HCT116 (cell line): Measurements from ENCODE around the gene OFD1. TPM values are rescaled to one million over a fixed set of nuclear protein-coding genes. Genes with fewer than 3 reads are reported as not detected.

Experiments used
- ATAC-seq: fragments of 200-7000 bp; cut with Tn5 transposase; 2 replicates; pipeline ENCODE4 v1.9.1; 2020; ENCODE audit warnings: mild to moderate bottlenecking, moderate library complexity
- BruUV-seq: library from RNA; stranded (reverse); fragments of 400-500 nt; replicated peaks from 2 replicates; lab custom pipeline; 2021; lab: Mats Ljungman, UMichigan
- CTCF ChIA-PET: fragments of 300-600 bp; sonication (Branson Sonifier 250); formaldehyde crosslinking; loops from one replicate; lab custom pipeline; 2021; ENCODE audit warnings: antibody characterized with exemption; lab: Charles Lee
- POLR2A ChIA-PET: fragments of 300-600, 350-600 bp; sonication (Branson Sonifier 250); formaldehyde crosslinking; loops from one replicate; lab custom pipeline; 2021; ENCODE audit warnings: antibody characterized with exemption; lab: Charles Lee
- RAD21 ChIA-PET, 2 experiments: fragments of 300-600 bp; sonication (Branson Sonifier 250); formaldehyde crosslinking; loops; one replicate each; lab custom pipeline; 2023; ENCODE audit warnings: low total read pairs in 2 of 2; ENCODE audit not compliant: uncharacterized antibody in 2 of 2, unreplicated experiment in 2 of 2, low non-redundant PET in 1 of 2; lab: Charles Lee
- DNase-seq: peaks from one replicate; pipeline ENCODE4 v3.0.0-alpha.2; 2010; ENCODE audit warnings: low read depth, low spot score
- H2AFZ ChIP-seq: fragments of 200-600 bp; shearing (Covaris generic), sonication (generic); 2 replicates; pipeline ENCODE4 v1.6.1; 2017; ENCODE audit warnings: low read depth, mixed run types, mixed read lengths, antibody characterized with exemption, low read length; ENCODE audit not compliant: poor library complexity, severe bottlenecking
- H3K27ac ChIP-seq: 2 replicates; pipeline ENCODE4 v1.5.1; 2012; ENCODE audit warnings: low read depth, low read length
- H3K27me3 ChIP-seq: fragments of 200-600 bp; sonication (generic); 2 replicates; pipeline ENCODE4 v1.6.1; 2016; ENCODE audit warnings: mixed run types, low read length, mixed read lengths; ENCODE audit not compliant: insufficient read depth
- H3K36me3 ChIP-seq, 2 experiments: fragments of 200-500 bp in 1 of 2; fragments of 200-600 bp in 1 of 2; sonication (Bioruptor generic) in 1 of 2; sonication (generic) in 1 of 2; 2 replicates each; pipeline versions ENCODE4 v1.5.1 to v1.6.1; 2014 to 2016; ENCODE audit warnings: low read length in 2 of 2, inconsistent platforms in 1 of 2, mixed read lengths in 1 of 2, mixed run types in 1 of 2; ENCODE audit not compliant: insufficient read depth in 2 of 2, control insufficient read depth in 1 of 2
- H3K4me1 ChIP-seq, 2 experiments: fragments of 200-600 bp in 1 of 2; sonication (generic) in 1 of 2; 2 replicates each; pipeline versions ENCODE4 v1.5.1 to v1.6.1; 2012 to 2017; ENCODE audit warnings: low read length in 2 of 2, inconsistent platforms in 1 of 2, mild to moderate bottlenecking in 1 of 2, mixed read lengths in 1 of 2, mixed run types in 1 of 2, moderate library complexity in 1 of 2; ENCODE audit not compliant: insufficient read depth in 2 of 2, control insufficient read depth in 1 of 2
- H3K4me2 ChIP-seq: fragments of 200-600 bp; sonication (generic); 2 replicates; pipeline ENCODE4 v1.6.1; 2017; ENCODE audit warnings: mixed run types, low read length, mixed read lengths
- H3K4me3 ChIP-seq, 2 experiments: fragments of 200-600 bp in 1 of 2; sonication (generic) in 1 of 2; replicated peaks in 1 of 2; 2 replicates each; pipeline ENCODE4 v1.5.1; 2011 to 2016; ENCODE audit warnings: low read length in 2 of 2, control low read depth in 1 of 2, low read depth in 1 of 2, mild to moderate bottlenecking in 1 of 2, mixed read lengths in 1 of 2, mixed run types in 1 of 2
- H3K79me2 ChIP-seq: fragments of 200-600 bp; sonication (generic); 2 replicates; pipeline ENCODE4 v1.6.1; 2017; ENCODE audit warnings: mild to moderate bottlenecking, mixed run types, low read length, moderate library complexity, mixed read lengths; ENCODE audit not compliant: insufficient read depth
- H3K9ac ChIP-seq: fragments of 200-600 bp; sonication (generic); 2 replicates; pipeline ENCODE4 v1.6.1; 2016; ENCODE audit warnings: low read length, mixed read lengths
- H3K9me2 ChIP-seq: fragments of 200-600 bp; sonication (generic), shearing (Covaris generic); 2 replicates; pipeline ENCODE4 v1.6.1; 2017; ENCODE audit warnings: mixed run types, mild to moderate bottlenecking, moderate library complexity; ENCODE audit not compliant: insufficient read depth
- H3K9me3 ChIP-seq, 2 experiments: fragments of 200-500 bp in 1 of 2; fragments of 200-600 bp in 1 of 2; sonication (Bioruptor generic) in 1 of 2; sonication (generic) in 1 of 2; 2 replicates each; pipeline ENCODE4 v1.6.1; 2014 to 2017; ENCODE audit warnings: low read length in 2 of 2, mixed read lengths in 2 of 2, inconsistent platforms in 1 of 2, low read depth in 1 of 2, mild to moderate bottlenecking in 1 of 2, mixed run types in 1 of 2, moderate library complexity in 1 of 2; ENCODE audit not compliant: control insufficient read depth in 1 of 2, insufficient read depth in 1 of 2
- H4K20me1 ChIP-seq: fragments of 200-600 bp; sonication (generic), shearing (Covaris generic); 2 replicates; pipeline ENCODE4 v1.6.1; 2017; ENCODE audit warnings: mixed run types, mild to moderate bottlenecking, moderate library complexity; ENCODE audit not compliant: insufficient read depth
- CBX3 ChIP-seq: IDR thresholded peaks from 2 replicates; pipeline ENCODE4 v1.6.1; 2012; ENCODE audit warnings: low read depth
- CEBPB ChIP-seq: IDR thresholded peaks from 2 replicates; pipeline ENCODE4 v1.6.1; 2012; ENCODE audit warnings: low read depth
- ELF1 ChIP-seq: IDR thresholded peaks from 2 replicates; pipeline ENCODE4 v1.6.1; 2012; ENCODE audit warnings: low read depth, borderline replicate concordance
- EZH2phosphoT487 ChIP-seq: fragments of 200-600 bp; IDR thresholded peaks from 2 replicates; pipeline ENCODE4 v1.6.1; 2018; ENCODE audit warnings: antibody characterized with exemption, borderline replicate concordance
- JUND ChIP-seq: IDR thresholded peaks from 2 replicates; pipeline ENCODE4 v1.6.1; 2012
- POLR2A ChIP-seq: IDR thresholded peaks from 2 replicates; pipeline ENCODE4 v1.7.0; 2011; ENCODE audit warnings: borderline replicate concordance; ENCODE audit not compliant: insufficient read depth, insufficient read length; ENCODE audit errors: extremely low read depth
- POLR2AphosphoS5 ChIP-seq: IDR thresholded peaks from 2 replicates; pipeline ENCODE4 v1.6.1; 2011; ENCODE audit warnings: mild to moderate bottlenecking, low read depth, low read length, moderate library complexity
- RAD21 ChIP-seq: IDR thresholded peaks from 2 replicates; pipeline ENCODE4 v1.6.1; 2012; ENCODE audit warnings: low read depth, mild to moderate bottlenecking
- SIN3A ChIP-seq: IDR thresholded peaks from 2 replicates; pipeline ENCODE4 v1.6.1; 2012; ENCODE audit warnings: low read depth
- ZFX ChIP-seq: fragments of 450-650 bp; IDR thresholded peaks from 2 replicates; pipeline ENCODE4 v1.6.1; 2017
- ZNF274 ChIP-seq: fragments of 200-500 bp; sonication (Bioruptor generic); IDR thresholded peaks from 2 replicates; pipeline ENCODE4 v1.6.1; 2014; ENCODE audit warnings: mild to moderate bottlenecking, low read depth, low read length, inconsistent platforms
- intact Hi-C: fragments of 100-400 bp; cut with micrococcal nuclease; formaldehyde crosslinking; loops from 2 replicates; pipeline ENCODE4 v1.10.0; 2022
- total RNA-seq: library from RNA; stranded (reverse); gene quantifications from one replicate; pipeline ENCODE4 v1.2.1, GENCODE V29; 2021; ENCODE audit not compliant: unreplicated experiment
- TF ChIP-seq, protein P1 (sequence below): IDR thresholded peaks from 2 replicates; pipeline ENCODE4 v1.6.1; 2012
- TF ChIP-seq, protein P2 (sequence below): IDR thresholded peaks from 2 replicates; pipeline ENCODE4 v1.6.1; 2012
- TF ChIP-seq, protein P3 (sequence below): IDR thresholded peaks from 2 replicates; pipeline ENCODE4 v1.6.1; 2012; ENCODE audit warnings: low read depth
- TF ChIP-seq, protein P4 (sequence below), 3 experiments: fragments of 200-600 bp in 1 of 3; sonication (generic) in 1 of 3; IDR thresholded peaks in 2 of 3; conservative IDR thresholded peaks in 1 of 3; 2 replicates each; pipeline ENCODE4 v1.5.1; 2012 to 2017; ENCODE audit warnings: low read depth in 2 of 3, low read length in 2 of 3, antibody characterized with exemption in 1 of 3, borderline replicate concordance in 1 of 3, control low read depth in 1 of 3, mild to moderate bottlenecking in 1 of 3, mixed read lengths in 1 of 3, mixed run types in 1 of 3, moderate library complexity in 1 of 3; ENCODE audit not compliant: insufficient read depth in 1 of 3

OFD1 gene
- total RNA-seq, 1 experiment from 2014 or later: 18.0 TPM

DNA sequence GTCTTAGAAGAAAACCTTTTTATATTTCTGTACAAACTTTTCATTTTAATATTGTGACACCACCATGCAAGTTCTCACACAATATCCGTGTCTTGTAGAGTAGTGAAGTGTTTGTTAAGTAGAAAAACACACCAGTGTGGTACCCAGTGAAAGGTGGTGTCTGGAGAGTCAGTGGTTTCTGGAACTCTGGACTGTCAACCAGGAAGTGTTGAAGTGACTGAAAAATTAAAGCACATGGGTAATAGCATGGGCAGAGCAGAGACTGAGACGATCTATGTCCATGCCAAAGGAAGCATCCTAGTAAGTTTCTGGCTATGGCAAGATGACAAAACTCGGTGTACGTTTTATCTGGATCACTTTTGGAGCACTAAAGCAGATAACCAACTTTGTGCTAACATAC is 23.4 kb upstream of the OFD1 start:
- no peaks in the 10 kb centered on the region for H3K4me1 ChIP-seq
- TF ChIP-seq, protein P1, sequence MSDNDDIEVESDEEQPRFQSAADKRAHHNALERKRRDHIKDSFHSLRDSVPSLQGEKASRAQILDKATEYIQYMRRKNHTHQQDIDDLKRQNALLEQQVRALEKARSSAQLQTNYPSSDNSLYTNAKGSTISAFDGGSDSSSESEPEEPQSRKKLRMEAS: no peak
- no peak for TF ChIP-seq CEBPB
- TF ChIP-seq JUND: no peak
- TF ChIP-seq EZH2phosphoT487: no peak
- no peak for TF ChIP-seq SIN3A
- TF ChIP-seq POLR2AphosphoS5: no peak
- no peak for TF ChIP-seq ELF1
- TF ChIP-seq, all 23 proteins: peak for 0
- DNase-seq: no peak
- no peaks in the 10 kb centered on the region for H3K9me3 ChIP-seq
- peaks cover 0 to 4% of the 10 kb centered on the region in 2 experiments; a peak in 2 of 4 replicates for H3K36me3 ChIP-seq
- H3K27ac ChIP-seq: no peak overlapping the region
- BruUV-seq: no TSS peak
- ChIA-PET POLR2A (no interaction called here), CTCF (no interaction called here), RAD21 (no interaction called here)
- H3K4me3 ChIP-seq: no peak overlapping the region
- no peak overlapping the region for H3K4me2 ChIP-seq
- no peaks in the 10 kb centered on the region for H3K9me2 ChIP-seq
- H2AFZ ChIP-seq: no peak overlapping the region
- no peaks in the 10 kb centered on the region for H3K27me3 ChIP-seq
- H3K9ac ChIP-seq: no peak overlapping the region
- intact Hi-C loops: no loop called here
- peaks cover 21% of the 10 kb centered on the region for H3K79me2 ChIP-seq
- ATAC-seq: no peak
- no peaks in the 10 kb centered on the region for H4K20me1 ChIP-seq

DNA sequence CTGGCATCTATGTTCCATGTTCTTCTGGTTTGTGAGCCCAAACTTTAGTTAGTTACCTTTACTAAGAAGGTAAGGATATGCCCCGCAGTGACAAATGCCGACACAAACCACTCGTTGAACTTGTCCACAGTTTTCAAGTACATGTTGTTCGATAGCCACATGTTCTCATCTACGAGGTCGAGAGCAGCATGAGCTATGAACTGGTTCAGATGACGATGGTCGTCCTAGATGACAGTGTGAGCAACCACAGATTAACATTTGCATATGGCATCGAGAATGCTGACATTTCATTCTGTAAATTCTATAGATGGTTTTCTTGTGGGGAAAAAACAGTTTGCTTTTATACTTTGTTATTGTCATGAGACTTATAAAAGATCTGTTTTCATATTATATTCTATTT is 18.1 kb upstream of the OFD1 start:
- no peak overlapping the region for H3K9ac ChIP-seq
- H3K79me2 ChIP-seq: peaks cover 12% of the 10 kb centered on the region
- ChIA-PET CTCF (no interaction called here), RAD21 (no interaction called here), POLR2A (interaction anchor here (0.8 kb wide), 1 partner anchor 18 kb away, joined by 3 read pairs; the partner anchor contains the start of genes OFD1 and TRAPPC2)
- peaks cover 2 to 3% of the 10 kb centered on the region in 2 experiments; a peak in 3 of 4 replicates for H3K36me3 ChIP-seq
- H3K9me3 ChIP-seq: no peaks in the 10 kb centered on the region
- no peak for ATAC-seq
- no peaks in the 10 kb centered on the region for H3K4me1 ChIP-seq
- no peak overlapping the region for H3K27ac ChIP-seq
- no peak overlapping the region for H3K4me3 ChIP-seq
- H2AFZ ChIP-seq: no peak overlapping the region
- intact Hi-C loops: no loop called here
- H3K9me2 ChIP-seq: no peaks in the 10 kb centered on the region
- H3K27me3 ChIP-seq: no peaks in the 10 kb centered on the region
- H3K4me2 ChIP-seq: no peak overlapping the region
- no TSS peak for BruUV-seq
- TF ChIP-seq CBX3 (no peak), ZNF274 (no peak), POLR2A (no peak), EZH2phosphoT487 (no peak), ZFX (no peak), RAD21 (no peak)
- TF ChIP-seq, protein P2, sequence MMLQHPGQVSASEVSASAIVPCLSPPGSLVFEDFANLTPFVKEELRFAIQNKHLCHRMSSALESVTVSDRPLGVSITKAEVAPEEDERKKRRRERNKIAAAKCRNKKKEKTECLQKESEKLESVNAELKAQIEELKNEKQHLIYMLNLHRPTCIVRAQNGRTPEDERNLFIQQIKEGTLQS: no peak
- TF ChIP-seq, protein P3, sequence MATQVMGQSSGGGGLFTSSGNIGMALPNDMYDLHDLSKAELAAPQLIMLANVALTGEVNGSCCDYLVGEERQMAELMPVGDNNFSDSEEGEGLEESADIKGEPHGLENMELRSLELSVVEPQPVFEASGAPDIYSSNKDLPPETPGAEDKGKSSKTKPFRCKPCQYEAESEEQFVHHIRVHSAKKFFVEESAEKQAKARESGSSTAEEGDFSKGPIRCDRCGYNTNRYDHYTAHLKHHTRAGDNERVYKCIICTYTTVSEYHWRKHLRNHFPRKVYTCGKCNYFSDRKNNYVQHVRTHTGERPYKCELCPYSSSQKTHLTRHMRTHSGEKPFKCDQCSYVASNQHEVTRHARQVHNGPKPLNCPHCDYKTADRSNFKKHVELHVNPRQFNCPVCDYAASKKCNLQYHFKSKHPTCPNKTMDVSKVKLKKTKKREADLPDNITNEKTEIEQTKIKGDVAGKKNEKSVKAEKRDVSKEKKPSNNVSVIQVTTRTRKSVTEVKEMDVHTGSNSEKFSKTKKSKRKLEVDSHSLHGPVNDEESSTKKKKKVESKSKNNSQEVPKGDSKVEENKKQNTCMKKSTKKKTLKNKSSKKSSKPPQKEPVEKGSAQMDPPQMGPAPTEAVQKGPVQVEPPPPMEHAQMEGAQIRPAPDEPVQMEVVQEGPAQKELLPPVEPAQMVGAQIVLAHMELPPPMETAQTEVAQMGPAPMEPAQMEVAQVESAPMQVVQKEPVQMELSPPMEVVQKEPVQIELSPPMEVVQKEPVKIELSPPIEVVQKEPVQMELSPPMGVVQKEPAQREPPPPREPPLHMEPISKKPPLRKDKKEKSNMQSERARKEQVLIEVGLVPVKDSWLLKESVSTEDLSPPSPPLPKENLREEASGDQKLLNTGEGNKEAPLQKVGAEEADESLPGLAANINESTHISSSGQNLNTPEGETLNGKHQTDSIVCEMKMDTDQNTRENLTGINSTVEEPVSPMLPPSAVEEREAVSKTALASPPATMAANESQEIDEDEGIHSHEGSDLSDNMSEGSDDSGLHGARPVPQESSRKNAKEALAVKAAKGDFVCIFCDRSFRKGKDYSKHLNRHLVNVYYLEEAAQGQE: no peak
- TF ChIP-seq, protein P4, sequence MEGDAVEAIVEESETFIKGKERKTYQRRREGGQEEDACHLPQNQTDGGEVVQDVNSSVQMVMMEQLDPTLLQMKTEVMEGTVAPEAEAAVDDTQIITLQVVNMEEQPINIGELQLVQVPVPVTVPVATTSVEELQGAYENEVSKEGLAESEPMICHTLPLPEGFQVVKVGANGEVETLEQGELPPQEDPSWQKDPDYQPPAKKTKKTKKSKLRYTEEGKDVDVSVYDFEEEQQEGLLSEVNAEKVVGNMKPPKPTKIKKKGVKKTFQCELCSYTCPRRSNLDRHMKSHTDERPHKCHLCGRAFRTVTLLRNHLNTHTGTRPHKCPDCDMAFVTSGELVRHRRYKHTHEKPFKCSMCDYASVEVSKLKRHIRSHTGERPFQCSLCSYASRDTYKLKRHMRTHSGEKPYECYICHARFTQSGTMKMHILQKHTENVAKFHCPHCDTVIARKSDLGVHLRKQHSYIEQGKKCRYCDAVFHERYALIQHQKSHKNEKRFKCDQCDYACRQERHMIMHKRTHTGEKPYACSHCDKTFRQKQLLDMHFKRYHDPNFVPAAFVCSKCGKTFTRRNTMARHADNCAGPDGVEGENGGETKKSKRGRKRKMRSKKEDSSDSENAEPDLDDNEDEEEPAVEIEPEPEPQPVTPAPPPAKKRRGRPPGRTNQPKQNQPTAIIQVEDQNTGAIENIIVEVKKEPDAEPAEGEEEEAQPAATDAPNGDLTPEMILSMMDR (IDR thresholded peaks at IDR 0.05 in 2 of 3, conservative IDR thresholded peaks at IDR 0.05 in 1 of 3; ENCODE audit: borderline replicate concordance in 1 of 3, insufficient read depth in 1 of 3, low read depth in 2 of 3, low read length in 2 of 3): no peak
- no peaks in the 10 kb centered on the region for H4K20me1 ChIP-seq
- DNase-seq: no peak
